Mesodermal cell (in vitro differentiated cells): Measurements from ENCODE around the gene PRRC2B.
"Not testable (repeated sequence)": the region's sequence is repeated elsewhere in the genome, so short reads cannot be mapped to it uniquely, and the experiment has no call there.

Experiments
- H3K27ac ChIP-seq: 2 replicates; pipeline ENCODE4 v1.7.0; 2013; ENCODE audit warnings: mild to moderate bottlenecking, low read depth, low read length, moderate library complexity; ENCODE audit not compliant: severe bottlenecking
- H3K36me3 ChIP-seq: 2 replicates; pipeline ENCODE4 v1.7.1; 2013; ENCODE audit warnings: mild to moderate bottlenecking, low read length, moderate library complexity; ENCODE audit not compliant: control insufficient read depth, insufficient read depth
- H3K4me1 ChIP-seq: one replicate; pipeline ENCODE4 v1.7.1; 2013; ENCODE audit warnings: mild to moderate bottlenecking, low read length; ENCODE audit not compliant: insufficient read depth, control insufficient read depth, poor library complexity, severe bottlenecking
- H3K4me3 ChIP-seq: 2 replicates; pipeline ENCODE4 v1.7.0; 2013; ENCODE audit warnings: low read length, control low read depth, mild to moderate bottlenecking; ENCODE audit not compliant: insufficient read depth, poor library complexity, severe bottlenecking; ENCODE audit errors: extremely low read depth
- H3K9me3 ChIP-seq: 2 replicates; pipeline ENCODE4 v1.7.1; 2013; ENCODE audit warnings: mild to moderate bottlenecking, low read length, moderate library complexity; ENCODE audit not compliant: control insufficient read depth
- WGBS, 2 experiments: methylation state at CpG; one replicate each; pipeline ENCODE4 v1.1.5; 2013; ENCODE audit warnings: missing lambda C conversion rate in 2 of 2; ENCODE audit not compliant: insufficient coverage in 2 of 2; 5-methylcytosine and 5-hydroxymethylcytosine counted together

Gene PRRC2B

DNA sequence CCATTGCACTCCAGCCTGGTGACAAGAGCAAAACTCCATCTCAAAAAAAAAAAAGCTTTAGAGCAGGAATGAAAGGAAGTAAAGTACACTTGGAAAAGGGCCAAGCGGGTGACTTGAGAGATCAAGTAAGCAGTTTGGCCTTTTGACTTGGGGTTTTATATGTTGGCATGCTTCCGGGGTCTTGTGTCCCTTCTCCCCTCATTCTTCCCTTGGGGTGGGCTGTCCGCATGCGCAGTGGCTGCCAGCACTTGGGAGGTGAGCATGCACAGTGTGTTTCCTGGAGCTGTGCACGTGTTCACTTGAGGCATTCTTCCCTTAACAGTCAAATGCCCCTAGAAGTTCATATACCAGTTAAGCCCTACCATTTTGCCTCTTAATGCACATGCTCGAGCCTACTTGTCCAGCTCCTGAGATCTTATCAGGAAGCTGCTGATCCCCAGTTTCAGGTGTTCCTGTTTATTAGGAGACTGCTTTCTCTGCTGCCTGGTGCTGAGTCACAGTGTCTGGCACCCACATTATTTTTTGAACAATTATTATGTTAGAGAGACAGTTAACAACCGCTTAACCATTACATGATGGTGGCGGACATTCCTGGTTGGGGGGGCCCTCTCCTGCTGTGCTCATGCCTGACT, 32.6 kb upstream of the PRRC2B start:
- 90 to 91% methylated on average over 5 to 7 of the region's 8 CpGs for WGBS, 2 experiments
- H3K27ac ChIP-seq = no peak overlapping the region

DNA sequence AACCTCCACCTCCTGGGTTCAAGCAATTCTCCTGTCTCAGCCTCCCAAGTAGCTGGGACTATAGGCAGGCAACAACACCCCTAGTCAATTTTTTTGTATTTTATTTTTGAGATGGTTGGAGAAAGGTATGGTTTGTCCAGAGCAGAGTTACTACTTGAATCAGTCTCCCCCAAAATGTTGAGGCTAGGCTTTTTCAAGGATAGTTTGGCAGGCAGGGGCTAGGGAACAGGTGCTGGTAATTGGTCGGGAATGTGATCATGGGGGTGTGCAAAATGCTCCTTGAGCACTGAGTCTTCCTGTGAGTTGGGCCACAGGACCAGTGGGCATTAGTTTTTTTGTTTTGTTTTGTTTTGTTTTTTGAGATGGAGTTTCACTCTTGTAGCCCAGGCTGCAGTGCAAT, 28.3 kb upstream of the PRRC2B start:
- H3K9me3 ChIP-seq = no peaks in the 10 kb centered on the region
- H3K4me3 ChIP-seq = no peak overlapping the region
- peaks cover 4% of the 10 kb centered on the region for H3K4me1 ChIP-seq
- WGBS, 2 experiments = 100% methylated on average over 1 of the region's 1 CpG
- no peak overlapping the region for H3K27ac ChIP-seq
- no peaks in the 10 kb centered on the region for H3K36me3 ChIP-seq

More for the DNA sequence above, 32.6 kb upstream of the PRRC2B start:
- no peaks in the 10 kb centered on the region for H3K4me1 ChIP-seq
- no peak overlapping the region for H3K4me3 ChIP-seq
- H3K36me3 ChIP-seq = no peaks in the 10 kb centered on the region
- H3K9me3 ChIP-seq = no peaks in the 10 kb centered on the region

DNA sequence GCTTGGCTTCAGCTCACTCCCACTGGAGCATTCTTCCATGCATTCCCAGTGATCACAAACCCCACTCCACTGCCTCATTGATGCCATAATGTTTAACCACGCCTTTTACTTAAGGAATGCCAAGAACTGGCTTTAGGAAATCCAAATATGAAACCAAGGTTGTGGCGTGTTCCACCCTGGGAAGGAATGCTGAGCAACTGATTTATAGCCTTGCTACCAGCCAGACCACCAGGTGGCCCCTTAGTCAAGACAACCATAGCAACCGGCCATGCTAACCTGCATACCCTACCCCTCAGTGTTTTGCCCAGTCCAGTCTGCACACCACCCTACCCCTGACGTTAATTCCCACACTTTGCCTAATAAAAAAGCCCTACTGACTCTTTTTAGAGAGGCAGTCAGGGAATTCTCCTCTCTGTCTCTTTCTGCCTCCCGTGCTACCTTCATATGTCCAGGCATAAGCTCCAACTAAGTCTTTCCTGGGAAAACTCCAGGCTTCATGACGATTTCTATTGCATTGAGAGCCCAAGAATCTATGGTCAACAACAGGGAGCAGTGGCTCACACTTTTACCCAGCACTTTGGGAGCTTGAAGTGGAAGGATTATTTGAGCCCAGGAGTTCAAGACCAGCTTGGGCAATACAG, 27.0 kb upstream of the PRRC2B start:
- Histone ChIP-seq H3K4me1 (peaks cover 4% of the 10 kb centered on the region), H3K9me3 (no peaks in the 10 kb centered on the region), H3K27ac (peak overlapping the region; percentile 69), H3K4me3 (no peak overlapping the region), H3K36me3 (no peaks in the 10 kb centered on the region)
- WGBS, 2 experiments = 54 to 66% methylated on average over 6 of the region's 6 CpGs

DNA sequence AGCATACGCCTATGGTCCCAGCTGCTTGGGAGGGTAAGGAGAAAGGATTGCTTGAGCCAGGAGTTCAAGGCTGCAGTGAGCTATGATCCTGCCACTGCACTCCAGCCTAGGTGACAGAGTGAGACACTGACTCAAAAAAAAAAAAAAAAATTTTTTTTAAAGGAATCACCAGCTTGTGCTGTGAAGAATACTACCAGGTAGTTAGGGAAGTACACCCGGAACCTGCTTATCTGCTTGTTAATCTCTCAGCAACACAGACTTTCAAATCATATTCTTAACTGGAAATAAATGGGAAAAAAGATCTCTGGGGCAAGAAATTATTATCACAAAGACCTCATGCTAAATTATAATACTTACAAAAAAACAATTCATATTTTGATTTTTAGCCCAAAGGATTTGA, 26.4 kb upstream of the PRRC2B start:
- 88% methylated on average over 1 of the region's 2 CpGs; no CpG with 5 or more reads in 1 of the 2 experiments for WGBS, 2 experiments
- H3K4me1 ChIP-seq = peaks cover 4% of the 10 kb centered on the region
- no peaks in the 10 kb centered on the region for H3K9me3 ChIP-seq
- H3K4me3 ChIP-seq = no peak overlapping the region
- H3K36me3 ChIP-seq = no peaks in the 10 kb centered on the region
- no peak overlapping the region for H3K27ac ChIP-seq

DNA sequence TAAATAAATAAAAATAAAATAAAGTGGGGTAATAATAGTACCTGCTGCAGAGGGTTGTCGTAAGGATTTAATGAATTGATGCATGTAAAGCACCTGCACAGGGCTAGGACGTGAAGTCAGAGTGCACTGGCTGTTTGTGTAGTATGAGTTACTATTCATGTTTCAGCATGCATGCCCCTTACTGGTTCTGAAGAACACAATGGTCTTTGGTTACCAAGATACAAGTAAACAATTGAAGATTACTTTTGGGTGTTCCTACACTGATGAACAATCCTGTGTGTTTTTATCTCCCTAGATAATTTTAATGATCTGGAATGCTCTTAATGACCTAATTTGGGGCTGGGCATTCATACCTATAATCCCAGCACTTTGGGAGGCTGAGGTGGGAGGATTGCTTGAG, 23.2 kb upstream of the PRRC2B start:
- H3K9me3 ChIP-seq = no peaks in the 10 kb centered on the region
- peaks cover 4% of the 10 kb centered on the region for H3K4me1 ChIP-seq
- 95 to 96% methylated on average over 2 of the region's 2 CpGs for WGBS, 2 experiments
- H3K4me3 ChIP-seq = no peak overlapping the region
- H3K36me3 ChIP-seq = no peaks in the 10 kb centered on the region
- H3K27ac ChIP-seq = no peak overlapping the region

DNA sequence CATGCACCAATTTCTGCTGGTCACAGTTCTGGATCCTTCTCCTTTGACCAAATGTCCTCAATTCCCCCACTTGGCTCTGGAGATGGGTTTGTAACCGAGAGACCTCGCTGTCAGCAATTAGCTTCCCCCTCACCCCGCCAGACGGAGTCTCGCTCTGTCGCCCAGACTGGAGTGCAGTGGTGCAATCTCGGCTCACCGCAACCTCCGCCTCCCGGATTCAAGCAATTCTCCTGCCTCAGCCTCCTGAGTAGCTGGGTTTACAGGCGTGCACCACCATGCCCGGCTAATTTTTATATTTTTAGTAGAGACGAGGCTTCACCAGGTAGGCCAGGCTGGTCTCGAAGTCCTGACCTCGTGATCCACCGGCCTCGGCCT, 21.3 kb upstream of the PRRC2B start:
- 75 to 82% methylated on average over 14 to 16 of the region's 17 CpGs for WGBS, 2 experiments
- not testable (repeated sequence) for H3K9me3 ChIP-seq, H3K36me3 ChIP-seq, H3K27ac ChIP-seq, H3K4me1 ChIP-seq
- peak overlapping the region; percentile 61 for H3K4me3 ChIP-seq

DNA sequence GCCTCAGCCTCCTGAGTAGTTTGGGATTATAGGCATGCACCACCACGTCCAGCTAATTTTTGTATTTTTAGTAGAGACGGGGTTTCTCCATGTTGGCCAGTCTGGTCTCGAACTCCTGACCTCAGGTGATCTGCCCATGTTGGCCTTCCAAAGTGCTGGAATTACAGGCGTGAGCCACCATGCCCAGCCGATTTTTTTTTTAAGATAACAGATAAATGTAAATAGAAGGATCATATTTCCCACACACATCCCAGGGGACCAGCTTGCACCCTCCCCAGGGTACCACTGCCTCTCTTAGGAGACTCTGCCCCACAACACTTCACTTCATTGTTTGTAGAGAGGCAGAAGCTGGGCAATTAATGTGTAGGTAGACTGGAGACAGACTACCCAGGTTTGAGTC, 19.2 kb upstream of the PRRC2B start:
- not testable (repeated sequence) for H3K27ac ChIP-seq, H3K36me3 ChIP-seq, H3K9me3 ChIP-seq, H3K4me1 ChIP-seq, H3K4me3 ChIP-seq
- WGBS, 2 experiments = 84 to 100% methylated on average over 1 to 3 of the region's 5 CpGs

DNA sequence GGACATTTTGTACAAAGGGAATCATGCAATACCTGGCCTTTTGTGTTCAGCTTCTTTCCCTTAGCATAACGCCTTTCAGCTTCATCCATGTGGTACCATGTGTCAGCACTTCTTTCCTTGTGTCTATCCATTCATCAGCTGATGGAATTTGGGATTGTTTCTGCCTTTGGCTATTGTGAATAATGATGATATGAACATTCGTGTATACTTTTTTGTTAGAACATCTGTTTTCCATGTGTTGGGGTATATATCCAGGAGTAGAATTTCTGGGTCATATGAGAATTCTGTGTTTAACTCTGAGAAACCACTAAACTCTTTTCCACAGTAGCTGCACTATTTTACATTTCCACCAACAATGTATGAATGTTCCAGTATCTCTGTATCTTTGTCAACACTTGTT, 14.8 kb upstream of the PRRC2B start:
- 88 to 100% methylated on average over 1 to 2 of the region's 2 CpGs for WGBS, 2 experiments
- no peak overlapping the region for H3K4me3 ChIP-seq
- H3K4me1 ChIP-seq = peaks cover 10% of the 10 kb centered on the region
- H3K36me3 ChIP-seq = no peaks in the 10 kb centered on the region
- H3K27ac ChIP-seq = no peak overlapping the region
- H3K9me3 ChIP-seq = no peaks in the 10 kb centered on the region

DNA sequence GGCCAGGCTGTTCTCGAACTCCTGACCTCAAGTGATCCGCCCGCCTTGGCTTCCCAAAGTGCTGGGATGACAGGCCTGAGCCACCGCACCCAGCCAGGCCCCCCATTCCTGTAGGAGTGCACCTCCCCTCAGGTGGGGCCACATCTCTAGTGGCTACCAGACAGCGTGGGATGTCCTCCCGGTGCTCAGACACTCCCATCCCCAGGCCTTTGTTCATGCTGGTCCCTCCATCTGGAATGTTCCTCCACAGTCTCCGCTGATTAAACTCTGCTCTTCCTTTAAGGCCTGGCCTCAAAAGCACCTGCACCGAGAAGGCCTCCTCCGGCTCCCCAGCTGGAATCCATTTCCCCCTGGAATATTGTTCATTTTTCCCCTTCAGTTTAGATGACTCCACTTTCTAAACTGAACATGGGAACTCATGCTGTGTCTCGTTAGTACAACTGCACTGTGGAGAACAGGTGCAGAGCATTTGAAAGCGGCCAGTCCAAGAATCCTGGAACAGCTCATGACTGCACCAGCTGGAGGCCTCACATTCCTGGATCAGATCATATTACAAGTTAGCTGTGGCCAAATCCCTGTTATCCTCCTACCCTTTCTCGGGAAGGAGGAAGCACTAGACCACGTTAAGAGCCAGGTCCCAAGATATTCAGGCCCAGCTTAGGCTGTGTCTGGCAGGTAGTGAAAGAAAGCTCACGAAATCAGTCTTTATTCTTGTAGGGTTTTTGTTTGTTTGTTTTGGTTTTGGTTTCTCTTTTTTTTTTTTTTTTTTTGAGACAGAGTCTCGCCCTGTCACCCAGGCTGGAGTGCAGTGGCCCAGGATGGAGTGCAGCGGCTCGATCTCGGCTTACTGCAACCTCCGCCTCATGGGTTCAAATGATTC, 10.8 kb upstream of the PRRC2B start:
- Histone ChIP-seq H3K27ac (peak overlapping the region; percentile 53), H3K4me3 (no peak overlapping the region), H3K9me3 (no peaks in the 10 kb centered on the region), H3K36me3 (no peaks in the 10 kb centered on the region), H3K4me1 (peaks cover 10% of the 10 kb centered on the region)
- 73 to 74% methylated on average over 17 to 18 of the region's 19 CpGs for WGBS, 2 experiments

DNA sequence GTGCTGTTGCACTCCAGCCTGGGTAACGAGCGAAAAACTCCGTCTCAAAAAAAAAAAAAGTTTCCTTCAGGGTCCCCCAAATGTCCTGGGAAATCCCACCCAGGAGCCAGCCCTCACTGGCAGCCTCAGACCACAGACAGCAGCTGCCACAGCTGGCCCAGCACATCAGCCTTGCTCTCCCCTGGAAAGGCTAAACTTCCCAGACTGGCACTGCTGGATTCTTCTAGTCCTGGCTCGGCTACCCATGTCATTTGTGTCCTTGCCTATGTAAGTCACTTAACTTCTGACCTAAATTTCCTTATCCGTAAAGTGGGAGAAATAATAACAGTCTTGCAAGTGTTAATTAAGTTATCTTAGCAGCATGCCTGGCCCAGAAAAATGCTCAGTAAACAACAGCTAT, 8.6 kb upstream of the PRRC2B start:
- H3K9me3 ChIP-seq = no peaks in the 10 kb centered on the region
- WGBS, 2 experiments = 58 to 71% methylated on average over 3 to 5 of the region's 5 CpGs
- no peaks in the 10 kb centered on the region for H3K36me3 ChIP-seq
- H3K27ac ChIP-seq = no peak overlapping the region
- H3K4me3 ChIP-seq = no peak overlapping the region
- H3K4me1 ChIP-seq = peaks cover 10% of the 10 kb centered on the region
